SK-N-SH (cell line): ENCODE results near the gene GPR39. TPM values are rescaled to one million over a fixed set of nuclear protein-coding genes. Genes with fewer than 3 reads are reported as not detected.

Source experiments
- CTCF ChIA-PET: fragments of 300-600, 350-600 bp; formaldehyde crosslinking; extraction: SDS; loops from one replicate; lab custom pipeline; 2021; lab: Yijun Ruan, JAX
- POLR2A ChIA-PET: fragments of 350-600 bp; sonication (Branson Sonifier 250); formaldehyde crosslinking; extraction: SDS; loops from one replicate; lab custom pipeline; 2020; ENCODE audit warnings: antibody characterized with exemption, inconsistent platforms; lab: Yijun Ruan, JAX
- DNase-seq: peaks from one replicate; pipeline ENCODE4 v3.0.0; 2012
- H2AFZ ChIP-seq: fragments of 200-600 bp; sonication (generic); 2 replicates; pipeline ENCODE4 v1.8.1; 2016; ENCODE audit warnings: antibody characterized with exemption, mild to moderate bottlenecking, low read depth
- H3F3A ChIP-seq: fragments of 200-600 bp; sonication (generic); replicated peaks from 2 replicates; pipeline ENCODE3; 2016; ENCODE audit warnings: antibody characterized with exemption, mild to moderate bottlenecking; ENCODE audit not compliant: insufficient read depth
- H3K27ac ChIP-seq, 2 experiments: fragments of 200-500 bp in 1 of 2; fragments of 200-600 bp in 1 of 2; sonication (Bioruptor generic) in 1 of 2; sonication (generic), shearing (Covaris generic) in 1 of 2; 2 replicates each; pipeline versions ENCODE4 v1.5.1 to v1.6.1; 2014 to 2016; ENCODE audit warnings: low read depth in 2 of 2, inconsistent platforms in 1 of 2, low read length in 1 of 2, mild to moderate bottlenecking in 1 of 2, mixed read lengths in 1 of 2
- H3K27me3 ChIP-seq: fragments of 200-600 bp; sonication (generic), shearing (Covaris generic); 2 replicates; pipeline ENCODE4 v1.6.1; 2016; ENCODE audit warnings: mixed run types; ENCODE audit not compliant: insufficient read depth
- H3K36me3 ChIP-seq, 2 experiments: fragments of 200-500 bp in 1 of 2; fragments of 200-600 bp in 1 of 2; sonication (Bioruptor generic) in 1 of 2; sonication (generic) in 1 of 2; replicated peaks in 1 of 2; 2 replicates each; pipeline versions ENCODE3 to v1.5.1; 2014 to 2016; ENCODE audit warnings: low read length in 1 of 2, mild to moderate bottlenecking in 1 of 2; ENCODE audit not compliant: insufficient read depth in 2 of 2, control insufficient read depth in 1 of 2
- H3K4me1 ChIP-seq, 2 experiments: fragments of 200-500 bp in 1 of 2; fragments of 200-600 bp in 1 of 2; sonication (Bioruptor generic) in 1 of 2; sonication (generic), shearing (Covaris generic) in 1 of 2; 2 replicates each; pipeline versions ENCODE4 v1.5.1 to v1.6.1; 2014 to 2016; ENCODE audit warnings: low read depth in 1 of 2, low read length in 1 of 2, mixed run types in 1 of 2; ENCODE audit not compliant: insufficient read depth in 2 of 2, control insufficient read depth in 1 of 2
- H3K4me2 ChIP-seq: fragments of 200-600 bp; sonication (generic), shearing (Covaris generic); 2 replicates; pipeline ENCODE4 v1.6.1; 2017; ENCODE audit warnings: mixed run types
- H3K4me3 ChIP-seq, 2 experiments: fragments of 200-500 bp in 1 of 2; fragments of 200-600 bp in 1 of 2; sonication (Bioruptor generic) in 1 of 2; sonication (generic), shearing (Covaris generic) in 1 of 2; 2 replicates each; pipeline versions ENCODE4 v1.5.1 to v1.8.1; 2014 to 2016; ENCODE audit warnings: low read depth in 2 of 2, inconsistent platforms in 1 of 2, low read length in 1 of 2, mild to moderate bottlenecking in 1 of 2, mixed read lengths in 1 of 2, moderate library complexity in 1 of 2
- H3K79me2 ChIP-seq: fragments of 200-600 bp; sonication (generic); 2 replicates; pipeline ENCODE4 v1.8.1; 2017; ENCODE audit warnings: mild to moderate bottlenecking; ENCODE audit not compliant: insufficient read depth
- H3K9ac ChIP-seq: fragments of 200-600 bp; sonication (generic); 2 replicates; pipeline ENCODE4 v1.6.1; 2017; ENCODE audit warnings: mixed run types
- H3K9me2 ChIP-seq: fragments of 200-600 bp; sonication (generic); 2 replicates; pipeline ENCODE4 v1.6.1; 2017; ENCODE audit warnings: mixed run types
- H3K9me3 ChIP-seq: fragments of 200-600 bp; sonication (generic); 2 replicates; pipeline ENCODE4 v1.6.1; 2017; ENCODE audit warnings: mixed run types, mild to moderate bottlenecking, moderate library complexity
- H4K20me1 ChIP-seq: fragments of 200-600 bp; sonication (generic); 2 replicates; pipeline ENCODE4 v1.6.1; 2017; ENCODE audit warnings: mild to moderate bottlenecking, mixed run types; ENCODE audit not compliant: insufficient read depth
- CHD2 ChIP-seq: fragments of 150-350 bp; IDR thresholded peaks from 2 replicates; pipeline ENCODE4 v1.6.1; 2018; ENCODE audit warnings: low read length; ENCODE audit not compliant: partially characterized antibody
- CTCF ChIP-seq: fragments of 200-600 bp; sonication (generic); IDR thresholded peaks from 2 replicates; pipeline ENCODE4 v1.6.1; 2017; ENCODE audit warnings: antibody characterized with exemption, mild to moderate bottlenecking, moderate library complexity
- FOSL2 ChIP-seq: IDR thresholded peaks from 2 replicates; pipeline ENCODE4 v1.4.0; 2012; ENCODE audit warnings: low read depth, mild to moderate bottlenecking, moderate library complexity, borderline replicate concordance
- FOXJ3 ChIP-seq: sonication (generic); formaldehyde crosslinking; IDR thresholded peaks from 2 replicates; pipeline ENCODE4 v1.5.1; 2020; ENCODE audit warnings: mild to moderate bottlenecking, missing genetic modification reagents
- FOXM1 ChIP-seq: IDR thresholded peaks from 2 replicates; pipeline ENCODE4 v1.4.0; 2012; ENCODE audit warnings: low read depth, mild to moderate bottlenecking
- GABPA ChIP-seq: IDR thresholded peaks from 2 replicates; pipeline ENCODE4 v1.4.0; 2012; ENCODE audit warnings: low read depth, mild to moderate bottlenecking
- GATA2 ChIP-seq: sonication (generic); formaldehyde crosslinking; IDR thresholded peaks from 2 replicates; pipeline ENCODE4 v1.5.0; 2020; ENCODE audit warnings: mild to moderate bottlenecking, missing genetic modification reagents
- JUND ChIP-seq: IDR thresholded peaks from 2 replicates; pipeline ENCODE4 v1.4.0; 2012
- MAX ChIP-seq: IDR thresholded peaks from 2 replicates; pipeline ENCODE4 v1.4.0; 2012; ENCODE audit warnings: low read depth
- MEF2A ChIP-seq: IDR thresholded peaks from 2 replicates; pipeline ENCODE4 v1.4.0; 2012; ENCODE audit warnings: low read depth, borderline replicate concordance
- NFIC ChIP-seq: IDR thresholded peaks from 2 replicates; pipeline ENCODE4 v1.4.0; 2012; ENCODE audit warnings: borderline replicate concordance
- NRF1 ChIP-seq: IDR thresholded peaks from 2 replicates; pipeline ENCODE4 v1.6.1; 2012; ENCODE audit warnings: low read depth, mild to moderate bottlenecking, low read length
- POLR2AphosphoS5 ChIP-seq: IDR thresholded peaks from 2 replicates; pipeline ENCODE4 v1.6.1; 2012; ENCODE audit warnings: low read depth, low read length
- RAD21 ChIP-seq: IDR thresholded peaks from 2 replicates; pipeline ENCODE4 v1.6.1; 2012; ENCODE audit warnings: mild to moderate bottlenecking, low read length
- RCOR1 ChIP-seq: fragments of 150-350 bp; IDR thresholded peaks from 2 replicates; pipeline ENCODE4 v1.6.1; 2017; ENCODE audit warnings: antibody characterized with exemption, low read length
- RFX5 ChIP-seq: IDR thresholded peaks from 2 replicates; pipeline ENCODE4 v1.6.1; 2012; ENCODE audit warnings: mild to moderate bottlenecking, improper control_type of control experiment, low read length
- RXRA ChIP-seq: IDR thresholded peaks from 2 replicates; pipeline ENCODE4 v1.4.0; 2012; ENCODE audit warnings: low read depth, mild to moderate bottlenecking, borderline replicate concordance
- SIN3A ChIP-seq: IDR thresholded peaks from 2 replicates; pipeline ENCODE4 v1.6.1; 2012; ENCODE audit warnings: low read depth, mild to moderate bottlenecking, low read length, moderate library complexity, borderline replicate concordance
- SMC3 ChIP-seq: IDR thresholded peaks from 2 replicates; pipeline ENCODE4 v1.6.1; 2012; ENCODE audit warnings: low read depth, low read length, improper control_type of control experiment
- TAF1 ChIP-seq: IDR thresholded peaks from 2 replicates; pipeline ENCODE4 v1.6.1; 2012; ENCODE audit warnings: low read depth, mild to moderate bottlenecking, low read length, moderate library complexity, borderline replicate concordance
- TCF12 ChIP-seq: IDR thresholded peaks from 2 replicates; pipeline ENCODE4 v1.4.0; 2012
- USF1 ChIP-seq: IDR thresholded peaks from 2 replicates; pipeline ENCODE4 v1.4.0; 2012; ENCODE audit warnings: low read depth, borderline replicate concordance
- YY1 ChIP-seq: IDR thresholded peaks from 2 replicates; pipeline ENCODE4 v1.4.0; 2012; ENCODE audit warnings: low read depth, mild to moderate bottlenecking
- WGBS: methylation state at CpG from one replicate; pipeline ENCODE4 v1.1.6; 2017; ENCODE audit warnings: low lambda C conversion rate; 5-methylcytosine and 5-hydroxymethylcytosine counted together
- polyA plus RNA-seq, 3 experiments: library from polyadenylated mRNA; depleted of rRNA; stranded (reverse); fragments of >200 nt; gene quantifications; 2 replicates each; pipeline ENCODE4 v1.2.3, GENCODE V29; 2012

GPR39 gene
- polyA plus RNA-seq, 1 of the 3 experiments (the other 2 are of a cell fraction), result 2.3 TPM

- ChIA-PET CTCF (no interaction called here), POLR2A (no interaction called here)
- 80% methylated on average over 2 of the region's 2 CpGs for WGBS
Measured at GRCh38 chr2:132577686-132578085, 161.1 kb downstream of the GPR39 start.

GRCh38 chr2:132581591-132581990 is 165.0 kb downstream of the GPR39 start:
- Histone ChIP-seq H3K27me3 (no peaks in the 10 kb centered on the region), H2AFZ (no peak overlapping the region), H3K9me3 (no peaks in the 10 kb centered on the region), H3K9ac (no peak overlapping the region), H3K4me1 (peaks cover 0 to 4% of the 10 kb centered on the region in 2 experiments; a peak in 2 of 4 replicates), H3K4me3 (no peak overlapping the region), H3F3A (no peaks in the 10 kb centered on the region), H3K36me3 (no peaks in the 10 kb centered on the region), H3K4me2 (no peak overlapping the region), H3K9me2 (no peaks in the 10 kb centered on the region), H3K79me2 (no peaks in the 10 kb centered on the region), H3K27ac (no peak overlapping the region), H4K20me1 (no peaks in the 10 kb centered on the region)
- 77% methylated on average over 5 of the region's 5 CpGs for WGBS
- no peak for DNase-seq
- TF ChIP-seq SIN3A, result no peak
- TF ChIP-seq MEF2A, result no peak
- TF ChIP-seq FOXJ3, result no peak
- TF ChIP-seq RCOR1, result no peak
- no peak for TF ChIP-seq NRF1
- TF ChIP-seq TCF12, result no peak
- no peak for TF ChIP-seq MAX
- no peak for TF ChIP-seq FOSL2
- TF ChIP-seq JUND, result no peak
- no peak for TF ChIP-seq CHD2
- no peak for TF ChIP-seq FOXM1
- TF ChIP-seq SMC3, result no peak
- TF ChIP-seq CTCF, result no peak
- no peak for TF ChIP-seq RAD21
- TF ChIP-seq TAF1, result no peak
- TF ChIP-seq NFIC, result no peak
- TF ChIP-seq USF1, result no peak
- no peak for TF ChIP-seq GATA2 (CRISPR knock-in tag)
- POLR2A ChIA-PET, result no interaction called here
- CTCF ChIA-PET, result interaction anchor here (0.8 kb wide), 1 partner anchor 34 kb away, joined by 3 read pairs; no protein-coding TSS in a partner anchor

More at GRCh38 chr2:132577686-132578085, 161.1 kb downstream of the GPR39 start:
- Histone ChIP-seq H3K4me3 (no peak overlapping the region), H3K4me1 (peaks cover 0 to 4% of the 10 kb centered on the region in 2 experiments; a peak in 2 of 4 replicates), H3K36me3 (no peaks in the 10 kb centered on the region), H3F3A (no peaks in the 10 kb centered on the region), H3K9ac (no peak overlapping the region), H2AFZ (no peak overlapping the region), H3K27me3 (no peaks in the 10 kb centered on the region), H4K20me1 (no peaks in the 10 kb centered on the region), H3K9me2 (no peaks in the 10 kb centered on the region), H3K27ac (no peak overlapping the region), H3K4me2 (no peak overlapping the region), H3K79me2 (no peaks in the 10 kb centered on the region), H3K9me3 (no peaks in the 10 kb centered on the region)
- no peak for DNase-seq
- TF ChIP-seq GABPA, result no peak
- no peak for TF ChIP-seq JUND
- TF ChIP-seq RCOR1, result no peak
- TF ChIP-seq RFX5, result no peak
- no peak for TF ChIP-seq RXRA
- no peak for TF ChIP-seq POLR2AphosphoS5
- TF ChIP-seq RAD21, result no peak
- TF ChIP-seq YY1, result no peak
